K562 (cell line): ENCODE measurements around the gene SAE1. TPM values are rescaled to one million over a fixed set of nuclear protein-coding genes. Genes with fewer than 3 reads are reported as not detected.
A peak's percentile ranks its signal among the peaks of the same experiment; 100 is the strongest.

Source experiments
- ATF3 ChIP-seq, 2 experiments: fragments of 450-650 bp in 1 of 2; sonication (generic) in 1 of 2; formaldehyde crosslinking in 1 of 2; IDR thresholded peaks in 1 of 2; conservative IDR thresholded peaks in 1 of 2; 2 replicates each; pipeline versions ENCODE4 v1.6.1 to v1.8.1; 2016 to 2023; ENCODE audit warnings: mild to moderate bottlenecking in 2 of 2, moderate library complexity in 2 of 2, inconsistent platforms in 1 of 2, missing genetic modification reagents in 1 of 2
- BCL6 ChIP-seq: fragments of 250-450 bp; sonication (Bioruptor Pico); IDR thresholded peaks from 2 replicates; pipeline ENCODE4 v1.4.0; 2020
- CBX1 ChIP-seq: sonication (generic); IDR thresholded peaks from 2 replicates; pipeline ENCODE4 v1.6.1; 2016; ENCODE audit warnings: antibody characterized with exemption, low read depth, mild to moderate bottlenecking
- DEAF1 ChIP-seq: fragments of 450-650 bp; formaldehyde crosslinking; IDR thresholded peaks from 2 replicates; pipeline ENCODE4 v1.4.0; 2020; ENCODE audit warnings: mild to moderate bottlenecking, moderate library complexity
- ELF4 ChIP-seq: fragments of 450-650 bp; formaldehyde crosslinking; IDR thresholded peaks from 2 replicates; pipeline ENCODE4 v1.4.0; 2022; ENCODE audit warnings: missing genetic modification characterization
- FOXM1 ChIP-seq, 2 experiments: fragments of 450-650 bp in 1 of 2; sonication (generic) in 1 of 2; formaldehyde crosslinking in 1 of 2; IDR thresholded peaks; 2 replicates each; pipeline versions ENCODE4 v1.6.1 to v1.9.0; 2017 to 2022; ENCODE audit warnings: low read depth in 2 of 2, mild to moderate bottlenecking in 2 of 2, missing genetic modification reagents in 1 of 2, moderate library complexity in 1 of 2
- HBP1 ChIP-seq: fragments of 450-650 bp; formaldehyde crosslinking; IDR thresholded peaks from 2 replicates; pipeline ENCODE4 v1.4.0; 2022; ENCODE audit warnings: missing genetic modification characterization
- KDM2B ChIP-seq: fragments of 250-450 bp; sonication (Bioruptor Pico); IDR thresholded peaks from 2 replicates; pipeline ENCODE4 v1.8.0; 2021; ENCODE audit warnings: mild to moderate bottlenecking, moderate library complexity
- MBD2 ChIP-seq: sonication (generic); IDR thresholded peaks from 2 replicates; pipeline ENCODE4 v1.6.1; 2016; ENCODE audit warnings: low read depth, borderline replicate concordance
- NCOA2 ChIP-seq, 2 experiments: fragments of 450-650 bp; IDR thresholded peaks; 2 replicates each; pipeline ENCODE4 v1.6.1; 2018; ENCODE audit warnings: mild to moderate bottlenecking in 2 of 2, moderate library complexity in 1 of 2; ENCODE audit not compliant: partially characterized antibody in 2 of 2
- PHB ChIP-seq: fragments of 250-450 bp; sonication (Bioruptor Pico); IDR thresholded peaks from 2 replicates; pipeline ENCODE4 v1.5.0; 2021
- RBM17 ChIP-seq: fragments of 200-400 bp; formaldehyde crosslinking; IDR thresholded peaks from 2 replicates; pipeline ENCODE4 v1.6.1; 2017; ENCODE audit warnings: low read depth, mild to moderate bottlenecking, low read length, borderline replicate concordance
- SIX5 ChIP-seq, 2 experiments: IDR thresholded peaks; 2 replicates each; pipeline ENCODE4 v1.6.1; 2011; ENCODE audit warnings: low read length in 2 of 2, borderline replicate concordance in 1 of 2, low read depth in 1 of 2, mild to moderate bottlenecking in 1 of 2, moderate library complexity in 1 of 2; ENCODE audit not compliant: insufficient read depth in 1 of 2
- SMARCC2 ChIP-seq: fragments of 450-650 bp; IDR thresholded peaks from 2 replicates; pipeline ENCODE4 v1.6.1; 2017; ENCODE audit warnings: antibody characterized with exemption, moderate library complexity, mild to moderate bottlenecking, low read depth
- SRSF9 ChIP-seq: fragments of 200-400 bp; formaldehyde crosslinking; IDR thresholded peaks from 2 replicates; pipeline ENCODE4 v1.6.1; 2017; ENCODE audit warnings: low read depth, low read length, borderline replicate concordance
- TAF1 ChIP-seq: IDR thresholded peaks from 2 replicates; pipeline ENCODE4 v1.6.1; 2011; ENCODE audit warnings: mild to moderate bottlenecking, low read length, moderate library complexity; ENCODE audit not compliant: insufficient read depth, control insufficient read depth, severe bottlenecking; ENCODE audit errors: extremely low read depth
- U2AF1 ChIP-seq: fragments of 200-400 bp; formaldehyde crosslinking; optimal IDR thresholded peaks from 2 replicates; pipeline ENCODE3; 2017; ENCODE audit warnings: mild to moderate bottlenecking, low read depth, low read length, moderate library complexity
- VEZF1 ChIP-seq: fragments of 200-800 bp; sonication (Bioruptor generic); IDR thresholded peaks from 2 replicates; pipeline ENCODE4 v1.6.1; 2017; ENCODE audit warnings: missing genetic modification characterization, missing compliant biosample characterization
- ZBTB8A ChIP-seq: fragments of 450-650 bp; IDR thresholded peaks from 2 replicates; pipeline ENCODE4 v1.6.1; 2018; ENCODE audit warnings: mild to moderate bottlenecking, moderate library complexity; ENCODE audit not compliant: partially characterized antibody
- ZNF324 ChIP-seq: fragments of 250-450 bp; sonication (Bioruptor Pico); IDR thresholded peaks from 2 replicates; pipeline ENCODE4 v1.4.0; 2020; ENCODE audit warnings: mild to moderate bottlenecking
- ZNF384 ChIP-seq: IDR thresholded peaks from 2 replicates; pipeline ENCODE4 v1.6.1; 2012; ENCODE audit warnings: low read depth, low read length, improper control_type of control experiment
- polyA plus RNA-seq, 8 experiments: library from polyadenylated mRNA; depleted of rRNA in 4 of 8; stranded (reverse) in 5 of 8; unstranded in 3 of 8; fragments of >200 nt; fragmentation: Nextera tagmentation in 2 of 8; fragmentation: Illumina TruSeq in 1 of 8; extraction: Ambion mirVana in 2 of 8; extraction: Trizol in 1 of 8; gene quantifications; 2 replicates each; pipeline versions ENCODE4 v1.2.1 to v1.2.3, GENCODE V29; 2011 to 2014; ENCODE audit warnings: inconsistent platforms in 1 of 8, missing spikeins in 1 of 8
- total RNA-seq, 7 experiments: library from RNA; depleted of rRNA in 6 of 7; stranded (reverse); fragments of >200 nt in 6 of 7; fragmentation: Illumina TruSeq in 2 of 7; extraction: Trizol in 2 of 7; gene quantifications; 2 replicates each; pipeline versions ENCODE4 v1.2.1 to v1.2.3, GENCODE V29; 2011 to 2021; ENCODE audit warnings: low replicate concordance in 1 of 7

SAE1 gene
- total and polyA plus RNA-seq, 9 of the 15 experiments (the other 6 are each of a cell fraction or from before 2014, with no cell fraction given): 82.8 to 299 (median 217) TPM

GRCh38 chr19:47112997-47113849 lies 17.4 kb upstream of the SAE1 start, which contains the start of gene ZC3H4 (continued):
- TF ChIP-seq ATF3 (IDR thresholded peaks at IDR 0.05): peak; percentile 100
- peak; percentile 88 for TF ChIP-seq ATF3 (CRISPR knock-in tag; conservative IDR thresholded peaks at IDR 0.05)
- TF ChIP-seq SIX5 (IDR thresholded peaks at IDR 0.05; ENCODE audit: borderline replicate concordance in 1 of 2, insufficient read depth in 1 of 2, low read depth in 1 of 2, low read length in 2 of 2): no peak
- TF ChIP-seq VEZF1 (CRISPR knock-in tag): no peak; the same call in 1 of the 2 replicates
- no peak for TF ChIP-seq U2AF1
- TF ChIP-seq TAF1: peak; percentile 85
- TF ChIP-seq RBM17: no peak
- no peak for TF ChIP-seq NCOA2 (IDR thresholded peaks at IDR 0.05; ENCODE audit: partially characterized antibody in 2 of 2)
- peak; percentile 36; the same call in 1 of the 2 replicates for TF ChIP-seq ZNF384
- no peak for TF ChIP-seq ZNF324 (CRISPR knock-in tag)
- peak; percentile 42; the same call in 1 of the 2 replicates for TF ChIP-seq MBD2
- peak; percentile 76; the same call in 1 of the 2 replicates for TF ChIP-seq SMARCC2
- TF ChIP-seq SRSF9: no peak
- TF ChIP-seq DEAF1 (CRISPR knock-in tag): peak; percentile 100
- TF ChIP-seq FOXM1 (IDR thresholded peaks at IDR 0.05; ENCODE audit: low read depth): no peak
- no peak for TF ChIP-seq FOXM1 (CRISPR knock-in tag; IDR thresholded peaks at IDR 0.05; ENCODE audit: low read depth)
- TF ChIP-seq ZBTB8A: no peak
- 0 out of 2 replicates have a peak, but pooled peaks have one; percentile 4 for TF ChIP-seq PHB (CRISPR knock-in tag)
- TF ChIP-seq BCL6 (CRISPR knock-in tag): no peak
- no peak for TF ChIP-seq ELF4 (CRISPR knock-in tag)
- TF ChIP-seq HBP1 (CRISPR knock-in tag): 0 out of 2 replicates have a peak, but pooled peaks have one; percentile 89
- TF ChIP-seq CBX1: peak; percentile 71; the same call in 1 of the 2 replicates
- TF ChIP-seq KDM2B (CRISPR knock-in tag): no peak
